Renal cortical epithelial cell (primary cell): Measurements from ENCODE around the gene ALDH4A1. TPM values are rescaled to one million over a fixed set of nuclear protein-coding genes. Genes with fewer than 3 reads are reported as not detected.

Experiments
- DNase-seq: peaks from one replicate; pipeline ENCODE4 v3.0.0-alpha.2; 2011; ENCODE audit warnings: low read depth
- total RNA-seq: library from RNA; depleted of rRNA; stranded (reverse); fragments of >200 nt; gene quantifications from 2 replicates; pipeline ENCODE4 v1.2.3, GENCODE V29; 2014

Gene ALDH4A1
- total RNA-seq, 1 donor from 2014 or later, result 39.5 TPM

- DNase-seq, result no peak
These were observed 37.3 kb upstream of the ALDH4A1 start for GRCh38 chr1:18939398-18940302.

- DNase-seq, result no peak
These were observed 36.3 kb upstream of the ALDH4A1 start for GRCh38 chr1:18938707-18939070.

DNA sequence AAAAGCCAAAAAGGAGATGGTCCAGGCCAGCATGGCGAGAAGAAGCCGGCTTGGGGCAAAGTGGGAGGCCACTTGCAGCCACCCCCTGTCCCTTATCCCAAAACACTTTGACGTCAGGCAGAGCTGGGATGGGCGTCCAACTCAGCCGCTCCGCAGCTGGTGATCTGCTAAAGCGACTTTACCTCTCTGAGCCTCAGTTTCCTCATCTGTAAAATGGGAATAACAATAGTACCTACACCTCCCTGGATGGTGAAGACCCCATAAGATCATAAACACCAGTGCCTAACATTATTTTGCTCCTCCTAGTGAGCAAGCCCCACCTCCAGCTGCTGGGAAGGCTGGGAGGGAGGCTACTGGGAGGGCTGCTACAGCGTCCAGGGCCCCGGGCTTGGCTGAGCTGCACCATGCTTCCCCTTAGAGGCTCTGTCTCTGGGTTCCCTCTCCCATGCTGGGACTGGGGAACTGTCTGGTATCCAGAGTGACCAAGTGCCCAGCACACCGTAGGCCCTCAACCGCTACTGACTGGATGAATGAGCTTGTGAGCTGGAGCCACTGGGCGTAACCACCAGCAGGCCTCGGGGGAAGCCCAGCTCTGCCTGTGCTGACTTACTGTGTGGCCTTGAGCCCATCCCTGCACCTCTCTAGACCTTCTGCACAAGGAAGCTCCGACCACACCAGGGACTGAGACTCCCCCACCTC, 35.8 kb upstream of the ALDH4A1 start:
- DNase-seq, result peak; percentile 75

- DNase-seq, result no peak
These were observed 35.2 kb upstream of the ALDH4A1 start for GRCh38 chr1:18937539-18937938.

DNA sequence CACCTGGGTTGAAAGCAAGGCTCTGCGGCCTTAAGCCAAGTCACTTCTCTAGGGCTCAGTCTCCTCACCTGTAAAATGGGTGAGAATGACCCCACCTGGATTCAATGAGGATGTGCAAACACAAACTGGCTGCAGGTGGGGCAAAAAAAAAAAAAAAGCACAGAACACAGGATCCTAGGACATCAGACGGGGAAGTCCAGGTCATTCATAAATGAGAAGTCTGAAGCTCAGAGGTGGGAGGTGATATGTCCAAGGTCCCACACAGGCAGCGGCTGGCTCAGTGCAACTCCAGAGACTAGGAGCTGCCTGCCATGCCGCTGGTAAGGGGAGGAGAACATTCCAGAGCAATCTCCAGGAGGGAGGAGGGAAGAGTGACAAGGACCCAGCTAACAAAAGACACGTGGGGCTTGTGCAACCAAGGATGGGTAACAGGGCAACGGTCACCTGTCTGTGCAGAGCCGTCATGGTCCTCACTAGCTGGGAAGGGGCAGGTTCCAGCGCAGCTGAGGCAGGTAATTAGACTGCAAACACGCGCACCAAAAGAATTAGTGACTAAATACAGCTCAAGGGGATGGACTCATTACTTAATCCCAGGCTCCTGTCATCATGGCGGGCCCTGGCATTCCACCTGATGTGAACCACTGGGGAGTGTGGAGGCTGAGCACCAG, 34.6 kb upstream of the ALDH4A1 start:
- DNase-seq, result peak; percentile 70

DNA sequence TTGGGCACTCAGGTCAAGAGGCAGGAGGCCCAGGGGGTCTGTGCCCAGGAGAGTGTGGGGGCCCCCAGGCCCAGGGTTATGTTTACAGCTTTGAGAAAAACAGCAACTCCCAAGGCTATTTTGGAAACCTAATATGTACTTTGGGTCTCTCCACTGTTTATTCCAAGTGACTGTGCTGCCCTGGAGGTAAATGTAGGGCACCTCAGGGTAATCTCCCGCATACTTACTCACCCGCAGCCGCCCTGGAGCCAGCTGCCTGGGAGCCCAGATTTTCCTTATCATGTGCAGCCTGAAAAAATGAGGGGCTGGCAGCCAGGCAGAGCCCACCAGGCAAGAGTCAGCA, 34.1 kb upstream of the ALDH4A1 start:
- no peak for DNase-seq

DNA sequence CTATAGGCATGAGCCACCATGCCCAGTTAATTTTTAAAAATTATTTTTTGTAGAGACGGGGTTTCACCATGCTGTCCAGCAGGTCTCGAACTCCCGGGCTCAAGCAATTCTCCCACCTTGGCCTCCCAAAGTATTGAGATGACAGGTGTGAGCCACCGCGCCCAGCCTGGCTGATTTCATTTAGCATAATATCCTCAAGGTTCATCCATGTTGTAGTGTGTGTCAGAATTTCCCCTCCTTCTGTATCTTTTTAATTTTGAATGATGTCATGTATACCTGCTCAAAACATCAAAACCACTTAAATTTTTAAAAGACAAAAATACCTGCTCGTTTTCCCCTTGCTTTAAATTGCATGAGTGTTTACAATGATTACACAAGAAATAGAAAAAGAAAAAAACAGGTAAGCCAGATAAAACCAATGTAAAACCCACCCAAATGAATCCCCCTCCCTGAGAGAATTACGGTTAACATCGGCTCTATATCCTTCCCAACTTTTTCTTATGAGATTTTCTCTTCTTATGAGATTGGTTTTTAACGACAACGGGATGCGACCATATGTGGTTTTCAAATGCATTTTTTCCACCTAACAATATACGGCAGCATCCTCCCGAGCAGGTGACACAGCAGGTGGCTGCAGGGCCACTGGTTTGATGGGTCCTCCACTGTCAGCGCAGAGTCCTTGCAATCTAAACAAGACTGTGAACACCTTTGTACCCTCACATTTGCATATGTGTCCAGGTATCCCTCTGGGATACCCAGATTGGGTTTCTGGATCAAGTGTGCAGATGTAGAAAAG, 32.0 kb upstream of the ALDH4A1 start:
- no peak for DNase-seq

GRCh38 chr1:18932879-18933278, 30.5 kb upstream of the ALDH4A1 start:
- no peak for DNase-seq

DNA sequence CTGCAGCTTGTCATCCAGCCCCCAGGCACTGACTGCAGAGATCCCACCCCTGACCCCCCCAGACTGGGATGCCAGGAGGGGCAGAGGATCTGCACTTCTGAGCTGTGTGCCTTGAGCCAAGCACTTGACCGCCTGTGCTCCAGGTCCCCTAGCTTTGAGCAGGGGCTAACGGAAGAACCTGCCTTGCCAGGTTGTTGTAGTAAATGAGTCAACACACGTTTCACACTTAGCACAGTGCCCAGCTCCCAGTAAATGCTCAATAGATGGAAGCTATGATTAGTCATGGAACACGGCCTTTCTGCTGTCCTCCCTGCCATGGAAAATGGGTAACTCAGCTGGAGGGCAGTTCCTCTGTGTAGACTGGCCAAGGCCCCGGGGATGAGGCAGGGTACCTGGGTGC, 30.0 kb upstream of the ALDH4A1 start:
- DNase-seq, result peak; percentile 78

- DNase-seq, result peak; percentile 35
These were observed 29.4 kb upstream of the ALDH4A1 start for GRCh38 chr1:18931730-18932129.

GRCh38 chr1:18929686-18930085, 27.3 kb upstream of the ALDH4A1 start:
- DNase-seq, result peak; percentile 23

DNA sequence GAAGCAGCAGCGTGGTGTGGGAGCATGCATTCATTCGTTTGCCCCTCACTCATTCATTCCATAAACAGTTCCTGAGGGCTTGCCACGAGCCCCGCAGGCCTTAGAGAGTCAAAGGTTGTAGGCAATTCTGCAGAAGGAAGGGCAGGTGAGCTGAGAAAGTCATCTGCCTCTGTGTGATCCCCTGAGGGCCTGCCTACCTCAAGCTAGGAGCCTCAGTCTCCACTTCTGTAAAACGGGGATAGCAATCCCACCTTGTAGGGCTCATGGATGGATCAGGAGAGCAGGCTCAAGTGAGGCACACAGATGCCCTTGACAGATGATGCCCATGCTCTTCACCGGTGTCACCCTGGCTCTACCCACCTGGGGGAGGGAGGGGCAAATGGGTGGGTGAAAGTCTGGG, 26.6 kb upstream of the ALDH4A1 start:
- DNase-seq, result no peak

DNA sequence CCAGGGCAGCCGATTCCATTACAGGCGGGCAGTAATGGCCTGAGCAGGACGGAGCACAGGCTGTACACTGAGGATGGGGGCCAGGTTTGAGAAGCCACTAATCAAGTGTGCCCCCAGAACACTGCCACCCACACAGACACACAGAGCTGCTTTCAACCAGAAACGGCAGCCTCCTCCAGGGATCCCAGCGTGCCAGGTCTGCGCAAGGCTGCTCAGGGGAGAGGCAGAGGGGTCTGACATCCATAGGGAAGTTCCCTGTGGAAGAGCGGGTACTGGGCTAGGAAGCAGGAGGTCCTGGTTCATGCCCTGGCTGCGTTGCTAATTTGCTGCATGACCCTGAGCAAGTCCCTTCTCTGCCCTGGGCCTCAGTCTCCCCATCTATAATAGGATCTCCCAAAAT, 26.1 kb upstream of the ALDH4A1 start:
- DNase-seq, result no peak

DNA sequence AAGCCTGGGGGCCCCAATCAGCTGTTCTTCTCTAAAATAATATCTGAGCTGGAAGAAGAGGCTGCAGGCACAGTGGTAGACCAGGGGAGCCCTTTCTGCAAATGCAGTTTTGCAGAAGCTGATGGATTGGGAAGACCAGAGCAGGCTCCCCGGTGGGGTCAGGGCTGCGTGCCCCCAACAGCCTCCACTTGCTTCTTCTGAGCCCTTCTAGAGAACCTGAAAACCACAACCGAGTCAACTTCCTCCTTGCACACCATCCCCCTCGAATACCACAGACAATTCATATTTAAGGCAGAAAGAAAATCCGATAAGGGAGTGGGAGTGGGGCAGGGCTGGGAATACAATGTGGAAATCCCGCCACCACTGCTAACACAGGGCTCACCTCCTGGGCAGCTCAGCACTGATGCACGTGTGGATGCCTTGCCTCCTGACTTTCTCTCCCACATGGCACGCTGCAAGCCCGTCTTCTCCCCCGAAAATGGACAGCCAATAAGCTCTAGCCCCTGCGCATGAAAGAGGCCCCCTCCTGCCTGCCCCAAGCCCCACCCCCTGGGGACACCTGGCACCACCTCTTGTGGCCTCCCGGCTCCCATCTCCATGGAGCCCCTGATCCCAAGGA, 25.4 kb upstream of the ALDH4A1 start:
- no peak for DNase-seq

DNA sequence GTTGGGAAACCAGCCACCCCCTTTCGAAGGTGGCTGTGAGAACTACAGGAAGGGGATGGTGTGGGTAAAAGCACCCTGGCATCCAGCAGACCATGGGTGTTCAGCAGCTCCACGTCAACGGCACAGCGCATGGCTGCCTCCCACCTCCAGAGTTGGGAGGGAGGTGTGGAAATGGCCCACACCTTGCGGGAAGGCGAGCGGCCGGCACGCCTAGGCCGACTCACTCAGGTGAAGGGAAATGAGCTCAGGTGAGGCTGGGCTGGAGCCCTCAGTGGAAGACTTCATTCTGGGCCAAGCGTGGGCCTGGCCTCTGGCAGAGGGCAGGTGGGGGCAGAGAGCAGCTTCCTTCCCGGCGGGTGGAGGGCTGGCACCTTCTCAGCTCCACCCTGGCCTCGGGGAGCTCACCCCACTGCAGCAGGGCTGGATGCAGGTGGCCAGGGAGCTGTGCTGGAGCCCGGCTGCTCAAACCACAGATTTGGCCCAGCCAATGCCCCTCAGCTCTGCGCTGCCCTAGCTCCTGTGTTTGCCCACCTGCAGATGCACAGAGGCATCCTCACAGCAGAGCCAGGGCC, 24.8 kb upstream of the ALDH4A1 start:
- DNase-seq, result no peak

GRCh38 chr1:18926315-18927081, 24.1 kb upstream of the ALDH4A1 start:
- DNase-seq, result peak; percentile 91

GRCh38 chr1:18925279-18925678, 22.9 kb upstream of the ALDH4A1 start:
- no peak for DNase-seq

DNA sequence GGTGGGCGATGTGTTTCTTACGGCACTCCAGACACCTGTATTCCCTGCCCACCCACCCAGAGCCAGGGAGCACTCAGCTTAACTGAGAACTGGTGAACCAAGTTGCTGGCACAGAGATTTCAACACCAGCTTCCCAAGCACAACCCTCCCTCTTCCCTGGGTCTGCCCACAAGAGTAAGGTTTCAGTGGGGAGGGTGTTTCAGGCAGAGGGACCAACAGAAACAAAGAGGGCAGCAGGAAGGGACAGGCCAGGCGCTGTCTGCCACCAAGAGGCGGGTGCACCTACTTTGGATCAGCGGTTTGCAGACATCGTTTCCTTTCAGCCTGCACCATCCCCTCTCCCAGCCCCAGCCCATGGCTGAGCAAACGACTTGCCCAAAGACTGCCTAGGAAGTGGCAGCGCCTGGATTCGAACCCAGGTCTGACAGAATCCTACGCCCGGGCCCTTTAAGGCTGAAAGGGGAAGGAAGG, 21.9 kb upstream of the ALDH4A1 start:
- DNase-seq, result peak; percentile 59

DNA sequence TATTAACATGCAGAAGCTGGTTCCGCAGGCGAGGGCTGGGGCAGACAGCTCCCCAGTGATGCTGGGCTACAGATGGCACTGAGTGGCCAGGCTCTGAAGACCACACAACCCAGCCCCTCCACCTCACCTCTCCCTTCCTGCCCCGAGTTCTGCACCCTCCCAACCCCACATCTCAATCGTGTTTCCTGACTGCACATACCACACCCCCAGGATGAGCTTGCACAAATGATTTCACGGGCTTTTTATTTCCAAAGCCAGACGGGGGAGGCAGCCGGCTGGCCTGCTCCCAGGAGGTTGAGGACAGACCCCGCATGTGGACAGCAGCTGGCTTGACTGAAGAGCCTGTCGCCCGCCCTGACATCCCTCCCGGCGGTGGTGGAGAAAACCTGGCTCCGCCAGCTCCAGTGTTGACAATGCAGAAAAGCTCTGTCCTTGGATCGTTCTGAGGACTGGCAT, 21.4 kb upstream of the ALDH4A1 start:
- no peak for DNase-seq
